GM19467 (cell line): ENCODE measurements around the gene FBXW4.
"Not testable (repeated sequence)": the region's sequence is repeated elsewhere in the genome, so short reads cannot be mapped to it uniquely, and the experiment has no call there.

Experiments
- ATAC-seq: cut with Tn5 transposase; IDR thresholded peaks from one replicate; pipeline ENCODE4 v1.9.1; 2021; ENCODE audit warnings: mild to moderate bottlenecking, moderate library complexity; ENCODE audit not compliant: unreplicated experiment

FBXW4 gene

DNA sequence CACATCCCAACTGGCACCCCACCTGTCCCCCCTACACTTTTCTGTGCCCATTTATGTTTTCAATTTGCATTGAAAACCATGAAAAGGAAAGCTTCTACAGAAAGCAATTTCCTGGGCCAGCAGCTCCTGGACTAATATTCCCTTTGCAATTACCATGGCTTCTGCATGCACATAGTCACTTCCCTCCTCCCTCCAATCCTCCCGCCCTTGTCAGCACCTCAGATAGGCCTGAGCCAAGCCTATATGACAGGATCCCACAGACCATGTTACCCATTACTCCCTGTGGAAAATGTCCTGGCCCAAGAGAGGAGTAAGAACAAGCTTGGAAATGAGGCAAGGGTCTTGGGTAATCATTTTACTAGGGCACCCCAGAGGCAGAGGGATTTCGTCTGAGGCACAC, 38.1 kb downstream of the FBXW4 start:
- no peak for ATAC-seq

DNA sequence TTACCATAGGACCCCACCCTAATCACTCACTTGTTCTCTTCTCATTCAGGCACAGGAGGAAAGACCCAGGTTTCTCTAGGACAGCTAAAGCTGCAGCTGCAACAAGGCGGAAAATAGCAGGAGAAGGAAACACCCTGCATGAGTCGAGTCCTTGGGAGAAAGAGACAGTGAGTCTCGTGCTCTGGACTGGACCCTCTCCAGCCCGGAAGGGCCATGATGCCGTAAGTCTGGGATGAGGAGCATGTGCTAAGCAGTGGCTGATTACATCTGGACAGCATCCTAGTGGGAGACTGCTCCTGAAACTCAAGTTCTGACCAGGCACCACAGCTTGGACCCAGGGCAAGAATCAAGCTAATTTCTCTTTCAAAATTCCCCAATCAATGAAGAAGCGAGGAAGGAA, 39.4 kb downstream of the FBXW4 start:
- no peak for ATAC-seq

DNA sequence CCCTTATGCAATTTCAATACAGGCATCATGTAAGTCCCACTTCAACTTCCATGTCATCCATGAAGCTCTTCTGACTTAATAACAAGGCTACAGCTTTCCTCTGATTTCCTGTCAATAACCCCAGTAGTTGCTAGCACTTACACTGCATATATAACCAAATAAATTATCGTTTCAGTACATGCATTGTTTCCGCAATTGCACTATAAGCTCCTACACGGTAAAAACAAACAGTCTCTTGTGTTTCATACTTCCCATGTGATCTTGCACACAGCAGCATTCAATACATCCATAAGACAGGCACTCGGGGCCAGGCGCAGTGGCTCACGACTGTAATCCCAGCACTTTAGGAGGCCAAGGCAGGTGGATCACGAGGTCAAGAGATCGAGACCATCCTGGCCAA, 41.4 kb downstream of the FBXW4 start:
- no peak for ATAC-seq

GRCh38 chr10:101651336-101651735, 43.6 kb downstream of the FBXW4 start:
- no peak for ATAC-seq

DNA sequence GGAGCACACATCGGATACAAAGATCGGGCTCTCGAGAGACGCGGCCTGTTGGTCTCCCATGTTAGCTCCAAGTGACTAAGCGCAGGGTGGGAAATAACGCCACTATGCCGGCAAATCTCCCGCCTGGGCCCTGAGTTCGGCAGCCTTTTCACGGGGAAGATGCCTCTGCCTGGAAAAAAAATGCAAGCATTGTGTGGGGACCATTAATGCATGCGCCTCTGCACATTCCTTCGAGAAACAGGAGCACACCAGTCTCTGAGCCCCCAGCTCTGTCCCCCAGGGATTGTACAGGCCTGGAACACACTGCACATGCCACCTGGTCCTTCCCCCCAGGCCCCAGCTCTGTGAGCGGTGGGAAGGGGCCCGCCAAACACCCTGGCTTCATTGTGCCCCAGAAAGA, 44.1 kb downstream of the FBXW4 start:
- no peak for ATAC-seq

DNA sequence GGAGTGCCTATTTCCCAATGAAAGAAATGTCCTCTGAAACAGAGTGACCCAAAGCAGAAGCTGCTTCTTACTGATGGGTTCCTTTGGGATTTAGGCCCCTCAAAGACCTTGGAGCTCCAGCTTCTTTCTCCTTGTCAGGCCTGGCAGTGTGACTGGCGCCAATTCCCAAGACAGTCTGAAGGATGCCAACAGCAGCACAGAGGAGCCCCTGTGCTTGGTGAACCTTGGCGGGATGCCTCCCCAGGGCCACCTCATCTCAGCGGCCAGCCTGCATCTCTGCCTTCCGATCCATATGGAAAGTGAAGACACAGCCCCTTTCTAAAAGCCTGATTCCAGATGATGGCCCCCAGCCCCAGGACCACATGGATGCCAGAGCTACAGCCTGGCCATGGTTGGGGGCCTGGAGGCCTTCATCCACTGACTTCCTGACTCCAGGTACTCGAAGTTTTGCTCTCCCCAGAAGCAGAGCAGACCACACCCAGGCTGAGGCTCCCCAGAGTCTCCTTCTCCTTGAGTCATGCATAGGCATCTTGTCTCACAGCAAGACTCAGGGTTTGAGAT, 45.4 kb downstream of the FBXW4 start:
- ATAC-seq, result no peak

GRCh38 chr10:101647255-101647654, 47.7 kb downstream of the FBXW4 start:
- no peak for ATAC-seq

DNA sequence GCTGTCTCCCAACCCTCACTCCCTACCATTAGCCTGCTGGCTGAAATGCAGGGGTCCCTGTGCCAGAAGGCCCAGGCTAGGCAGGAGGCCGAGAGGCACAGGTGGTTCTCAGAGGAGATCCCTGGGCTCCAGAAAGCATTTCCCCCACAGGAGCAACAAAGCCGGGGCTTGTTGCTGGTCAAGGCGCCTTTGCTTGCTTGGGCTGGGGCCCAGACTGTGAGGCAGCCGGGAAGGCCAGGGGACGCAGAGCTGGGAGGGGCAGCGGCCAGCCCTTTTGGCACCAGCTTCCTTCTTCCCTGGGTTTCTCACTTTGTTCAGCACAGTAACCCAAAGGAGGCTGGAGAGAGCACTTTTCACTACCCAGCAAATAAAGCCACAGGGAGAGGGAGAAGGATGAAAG, 48.6 kb downstream of the FBXW4 start:
- ATAC-seq, result no peak

GRCh38 chr10:101645659-101646058, 49.3 kb downstream of the FBXW4 start:
- no peak for ATAC-seq

DNA sequence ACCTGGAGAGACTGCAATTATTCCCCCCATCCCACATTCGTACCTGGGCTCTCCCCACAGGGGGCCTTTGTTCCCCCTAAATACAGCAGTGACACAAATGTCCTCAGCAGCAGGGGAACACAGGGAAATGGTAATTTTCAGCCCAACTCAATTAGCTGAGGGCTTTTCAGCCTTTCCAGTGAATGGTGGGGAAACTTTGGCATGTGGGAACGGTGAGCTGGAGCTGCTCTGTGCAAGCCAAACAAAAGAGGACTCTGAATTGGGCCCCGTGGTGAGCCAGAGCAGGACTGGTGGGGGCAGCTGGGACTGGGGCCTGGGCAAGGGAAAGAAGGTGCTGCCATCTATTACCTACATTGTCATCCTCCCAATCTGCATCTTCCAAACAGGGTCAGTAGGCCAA, 51.0 kb downstream of the FBXW4 start:
- no peak for ATAC-seq

- no peak for ATAC-seq
These were observed 51.4 kb downstream of the FBXW4 start for GRCh38 chr10:101643546-101643945.

GRCh38 chr10:101639141-101639900, 55.6 kb downstream of the FBXW4 start:
- no peak for ATAC-seq

GRCh38 chr10:101633510-101633909, 61.5 kb downstream of the FBXW4 start:
- not testable (repeated sequence) for ATAC-seq

DNA sequence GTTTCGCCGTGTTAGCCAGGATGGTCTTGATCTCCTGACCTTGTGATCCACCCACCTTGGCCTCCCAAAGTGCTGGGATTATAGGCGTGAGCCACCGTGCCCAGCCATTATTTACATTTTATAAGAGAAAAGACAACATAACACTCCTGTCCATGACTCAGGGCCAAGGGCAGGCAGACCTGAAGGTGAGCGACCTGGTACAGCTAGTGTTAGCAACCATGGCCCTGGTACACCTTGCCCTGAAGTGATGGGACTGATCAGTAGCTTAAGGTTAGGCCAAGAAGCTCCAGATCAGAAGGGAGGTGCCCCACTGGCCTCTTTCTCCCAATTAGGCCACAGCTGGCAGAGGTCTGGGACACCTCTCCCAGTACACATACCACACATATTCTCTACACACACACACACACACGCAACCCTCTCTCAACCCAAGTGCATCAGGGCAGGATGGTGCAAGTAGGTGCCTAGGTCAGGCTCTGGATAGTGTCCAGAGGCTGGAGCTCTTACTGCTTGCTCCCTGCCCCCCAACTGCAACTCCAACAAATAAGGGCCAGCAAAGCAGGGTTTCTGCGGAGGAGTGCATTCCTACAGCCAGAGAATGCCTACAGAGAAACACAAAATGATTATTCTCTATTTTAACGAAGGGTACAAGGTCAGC, 63.0 kb downstream of the FBXW4 start:
- ATAC-seq, result no peak

DNA sequence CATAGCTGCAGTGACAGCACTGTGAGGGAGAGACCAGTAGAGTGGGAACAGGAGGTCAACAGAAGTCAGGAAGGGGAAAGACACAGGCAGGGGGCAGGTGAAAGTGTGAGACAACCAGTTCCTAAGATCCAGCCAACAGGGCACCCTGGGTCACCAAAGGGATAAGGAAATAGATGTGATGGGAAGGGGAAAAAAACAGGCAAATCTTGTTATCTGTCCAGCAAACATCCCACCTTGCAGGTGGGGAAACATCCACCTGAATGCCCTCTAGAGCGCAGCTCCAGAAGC, 64.4 kb downstream of the FBXW4 start:
- no peak for ATAC-seq

DNA sequence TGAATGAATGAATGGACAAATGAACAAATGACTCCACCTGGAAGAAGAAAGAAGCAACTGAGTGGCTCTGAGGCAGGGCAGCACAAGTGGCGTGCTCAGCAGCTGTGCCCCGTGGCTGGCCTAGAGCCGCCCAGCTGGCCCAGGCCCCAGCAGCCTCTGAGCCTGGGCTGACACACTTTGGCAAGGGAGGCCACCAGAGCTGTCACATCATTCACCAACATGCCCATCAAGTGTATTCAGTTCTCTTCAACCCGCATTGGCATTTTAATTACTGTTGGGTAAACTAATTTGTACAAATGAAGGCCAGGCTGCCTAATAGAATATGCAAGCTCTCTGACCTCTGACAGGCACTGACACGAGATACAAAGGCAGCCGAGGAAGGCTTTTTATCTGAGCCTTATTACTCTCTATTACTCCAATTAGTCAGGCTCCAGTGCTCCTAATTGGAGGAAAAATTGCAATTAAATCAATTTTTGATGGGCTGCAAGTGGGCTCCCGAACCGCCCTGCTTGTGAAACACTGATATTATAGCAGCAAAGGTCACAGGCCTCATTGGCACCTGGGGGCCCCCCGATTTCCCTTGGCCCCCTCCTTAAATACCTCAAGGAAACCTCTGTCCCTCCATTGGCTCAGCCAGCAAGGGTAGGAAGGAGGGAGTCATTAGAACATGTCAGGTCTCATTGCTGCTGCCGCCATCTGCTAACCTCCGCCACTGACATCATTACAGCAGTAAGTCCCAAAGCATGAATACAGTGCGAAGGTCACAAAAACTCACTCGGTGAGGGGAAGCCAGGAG, 64.9 kb downstream of the FBXW4 start:
- no peak for ATAC-seq

GRCh38 chr10:101625821-101626412, 69.1 kb downstream of the FBXW4 start:
- no peak for ATAC-seq

DNA sequence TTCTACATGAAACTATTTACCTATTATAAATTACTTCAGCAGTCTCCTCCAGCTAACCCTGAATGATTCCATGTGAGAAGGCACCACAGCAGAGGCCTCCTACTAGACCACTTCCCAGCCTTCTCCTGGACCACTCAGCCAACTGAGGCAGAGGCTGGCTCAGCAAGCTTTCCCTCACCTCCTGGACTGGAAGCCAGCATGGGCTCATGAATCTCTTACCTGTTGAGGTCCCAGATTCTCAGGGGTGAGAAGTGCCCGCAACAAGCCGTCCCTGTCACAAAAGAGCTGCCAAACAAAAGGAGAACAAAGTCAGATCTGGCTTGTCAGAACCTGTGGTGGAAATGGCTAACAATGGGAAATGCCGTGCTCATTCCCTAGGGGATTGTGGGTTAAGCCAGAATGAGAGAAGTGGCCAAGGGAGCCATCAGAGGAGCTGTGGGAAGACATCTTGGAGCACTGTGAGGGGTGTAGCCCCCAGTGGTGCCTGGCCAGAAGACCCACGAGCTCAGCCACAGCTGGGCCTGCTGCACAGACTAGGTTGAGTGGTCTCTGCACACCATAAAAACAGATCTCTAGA, 70.4 kb downstream of the FBXW4 start:
- no peak for ATAC-seq

DNA sequence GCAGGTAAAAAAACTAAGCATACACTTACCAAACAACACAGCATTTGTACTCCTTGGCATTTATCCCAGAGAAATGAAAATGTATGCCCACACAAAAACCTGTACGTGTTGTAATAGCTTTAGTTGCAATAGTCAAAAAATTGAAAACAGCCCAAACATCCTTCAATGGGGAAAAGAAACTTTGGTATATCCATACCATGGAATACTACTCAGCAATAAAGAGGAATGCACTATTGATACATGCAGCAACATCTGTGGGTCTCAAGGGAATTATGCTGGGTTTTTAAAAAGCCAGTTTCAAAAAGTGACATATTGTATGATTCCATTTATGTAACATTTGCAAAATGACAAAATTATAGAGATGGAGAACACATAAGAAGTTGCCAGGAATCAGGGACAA, 71.4 kb downstream of the FBXW4 start:
- ATAC-seq, result no peak

DNA sequence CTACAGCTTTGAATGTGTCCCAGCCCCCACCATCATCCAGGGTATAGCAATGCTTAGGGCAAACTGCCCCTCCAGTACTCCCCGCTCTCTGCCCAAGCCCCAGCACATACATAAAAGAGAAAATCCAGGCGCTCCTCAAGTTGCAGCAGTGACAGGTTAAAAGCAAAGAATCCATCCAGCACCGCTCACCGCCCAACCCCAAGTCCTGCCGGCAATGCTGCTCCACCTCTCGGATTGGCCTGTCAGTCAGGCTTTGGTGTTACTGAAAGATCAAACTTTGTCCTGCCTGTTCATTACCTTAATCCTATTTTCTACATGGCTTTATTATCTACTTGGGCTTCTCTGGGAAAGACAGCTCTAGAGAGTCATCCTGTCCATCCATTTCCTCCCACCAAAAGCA, 75.0 kb downstream of the FBXW4 start:
- ATAC-seq, result no peak

- ATAC-seq, result no peak
These were observed 76.1 kb downstream of the FBXW4 start for GRCh38 chr10:101618871-101619270.
